A673 (cell line): Measurements from ENCODE around the gene FUNDC2.

ENCODE experiments used
- CTCF ChIP-seq: fragments of 300-800, 200-600 bp; sonication (generic); conservative IDR thresholded peaks from 2 replicates; pipeline ENCODE4 v1.5.1; 2017; ENCODE audit warnings: low read depth, mild to moderate bottlenecking, antibody characterized with exemption, low read length, moderate library complexity, mixed read lengths
- EZH2 ChIP-seq: fragments of 200-600 bp; sonication (generic); IDR thresholded peaks from 2 replicates; pipeline ENCODE4 v1.6.1; 2017; ENCODE audit warnings: borderline replicate concordance, low read depth, mild to moderate bottlenecking, mixed read lengths, antibody characterized with exemption, low read length; ENCODE audit not compliant: poor library complexity, severe bottlenecking

GRCh38 chrX:155026727-155027508 is at the start of gene FUNDC2:
- no peak for TF ChIP-seq CTCF
- no peak for TF ChIP-seq EZH2
